ENCODE measurements around the gene MEGF9.
"Not testable (repeated sequence)": the region's sequence is repeated elsewhere in the genome, so short reads cannot be mapped to it uniquely, and the experiment has no call there.

The MEGF9 gene

GRCh38 chr9:120571443-120572257 lies 142.6 kb downstream of the MEGF9 start:
- DNase-seq (ENCODE audit: low read depth) = no peak

- DNase-seq (ENCODE audit: low read depth) = no peak
These were observed 144.0 kb downstream of the MEGF9 start for GRCh38 chr9:120570296-120570695.

- no peak for DNase-seq (ENCODE audit: low read depth)
These were observed 144.7 kb downstream of the MEGF9 start for GRCh38 chr9:120569556-120569955.

- DNase-seq (ENCODE audit: low read depth) = no peak
These were observed 145.5 kb downstream of the MEGF9 start for GRCh38 chr9:120568816-120569215.

GRCh38 chr9:120567874-120568273 lies 146.4 kb downstream of the MEGF9 start:
- DNase-seq (ENCODE audit: low read depth) = no peak

GRCh38 chr9:120567081-120567480 lies 147.2 kb downstream of the MEGF9 start:
- DNase-seq (ENCODE audit: low read depth) = no peak

- no peak for DNase-seq (ENCODE audit: low read depth)
These were observed 149.7 kb downstream of the MEGF9 start for GRCh38 chr9:120564589-120564988.

GRCh38 chr9:120562861-120563443 lies 151.3 kb downstream of the MEGF9 start:
- no peak for DNase-seq (ENCODE audit: low read depth)

GRCh38 chr9:120561709-120562108 lies 152.6 kb downstream of the MEGF9 start:
- DNase-seq (ENCODE audit: low read depth) = no peak

- DNase-seq (ENCODE audit: low read depth) = no peak
These were observed 154.7 kb downstream of the MEGF9 start for GRCh38 chr9:120559546-120559945.

GRCh38 chr9:120558454-120558853 lies 155.8 kb downstream of the MEGF9 start:
- DNase-seq (ENCODE audit: low read depth) = no peak

- DNase-seq (ENCODE audit: low read depth) = no peak
These were observed 157.1 kb downstream of the MEGF9 start for GRCh38 chr9:120557205-120557604.

- no peak for DNase-seq (ENCODE audit: low read depth)
These were observed 157.5 kb downstream of the MEGF9 start for GRCh38 chr9:120556775-120557174.

- no peak for DNase-seq (ENCODE audit: low read depth)
These were observed 158.4 kb downstream of the MEGF9 start for GRCh38 chr9:120555839-120556238.

GRCh38 chr9:120552210-120552704 lies 162.0 kb downstream of the MEGF9 start:
- not testable (repeated sequence) for DNase-seq (ENCODE audit: low read depth)
